GM19452 (cell line): ENCODE measurements around the gene KRT17.
"Not testable (repeated sequence)": the region's sequence is repeated elsewhere in the genome, so short reads cannot be mapped to it uniquely, and the experiment has no call there.

ENCODE experiments used
- ATAC-seq: cut with Tn5 transposase; IDR thresholded peaks from one replicate; pipeline ENCODE4 v1.9.1; 2021; ENCODE audit not compliant: unreplicated experiment

KRT17 gene

GRCh38 chr17:41621435-41621817 lies 2.9 kb downstream of the KRT17 start:
- ATAC-seq, result not testable (repeated sequence)

GRCh38 chr17:41620583-41621434 lies 3.6 kb downstream of the KRT17 start:
- no peak for ATAC-seq

- ATAC-seq, result not testable (repeated sequence)
These were observed 4.3 kb downstream of the KRT17 start for GRCh38 chr17:41619927-41620582.

GRCh38 chr17:41619036-41619926 lies 5.1 kb downstream of the KRT17 start:
- no peak for ATAC-seq

GRCh38 chr17:41618341-41619035 lies 5.9 kb downstream of the KRT17 start:
- no peak for ATAC-seq

GRCh38 chr17:41617698-41618097 lies 6.7 kb downstream of the KRT17 start:
- no peak for ATAC-seq

- ATAC-seq, result no peak
These were observed 7.2 kb downstream of the KRT17 start for GRCh38 chr17:41617136-41617535.

- not testable (repeated sequence) for ATAC-seq
These were observed 7.9 kb downstream of the KRT17 start for GRCh38 chr17:41616486-41616885.

- ATAC-seq, result no peak
These were observed 8.9 kb downstream of the KRT17 start for GRCh38 chr17:41615454-41615853.

GRCh38 chr17:41614767-41615166 lies 9.6 kb downstream of the KRT17 start:
- ATAC-seq, result not testable (repeated sequence)

- no peak for ATAC-seq
These were observed 10.3 kb downstream of the KRT17 start for GRCh38 chr17:41614098-41614497.

GRCh38 chr17:41613277-41614082 lies 10.9 kb downstream of the KRT17 start:
- ATAC-seq, result no peak

- not testable (repeated sequence) for ATAC-seq
These were observed 11.8 kb downstream of the KRT17 start, which contains the start of gene KRT16 for GRCh38 chr17:41612376-41613160. Gene KRT16, minus strand, starts transcription at chr17:41612767. Its CDS starts 79 bp downstream, at chr17:41612688.

- no peak for ATAC-seq
These were observed 13.3 kb downstream of the KRT17 start for GRCh38 chr17:41610965-41611640.

- not testable (repeated sequence) for ATAC-seq
These were observed 14.3 kb downstream of the KRT17 start for GRCh38 chr17:41610061-41610517.

- ATAC-seq, result not testable (repeated sequence)
These were observed 17.4 kb downstream of the KRT17 start for GRCh38 chr17:41606930-41607329.

GRCh38 chr17:41602524-41602923 lies 21.9 kb downstream of the KRT17 start:
- ATAC-seq, result no peak

GRCh38 chr17:41600318-41600717 lies 24.1 kb downstream of the KRT17 start:
- no peak for ATAC-seq
